GM18951 (cell line): ENCODE data around the gene DNAJB8.

Source experiments
- POLR2A ChIP-seq: IDR thresholded peaks from 4 replicates; pipeline ENCODE4 v1.6.1; 2011; ENCODE audit warnings: mild to moderate bottlenecking; ENCODE audit not compliant: insufficient read length, insufficient read depth; ENCODE audit errors: extremely low read depth
- in situ Hi-C: fragments of 300-500 bp; cut with MboI; formaldehyde crosslinking; loops from one replicate; pipeline ENCODE4 v1.12.0; 2022; ENCODE audit warnings: low sequenced_read_pairs, mixed read lengths, inconsistent platforms; ENCODE audit not compliant: unreplicated experiment

DNAJB8 gene

DNA sequence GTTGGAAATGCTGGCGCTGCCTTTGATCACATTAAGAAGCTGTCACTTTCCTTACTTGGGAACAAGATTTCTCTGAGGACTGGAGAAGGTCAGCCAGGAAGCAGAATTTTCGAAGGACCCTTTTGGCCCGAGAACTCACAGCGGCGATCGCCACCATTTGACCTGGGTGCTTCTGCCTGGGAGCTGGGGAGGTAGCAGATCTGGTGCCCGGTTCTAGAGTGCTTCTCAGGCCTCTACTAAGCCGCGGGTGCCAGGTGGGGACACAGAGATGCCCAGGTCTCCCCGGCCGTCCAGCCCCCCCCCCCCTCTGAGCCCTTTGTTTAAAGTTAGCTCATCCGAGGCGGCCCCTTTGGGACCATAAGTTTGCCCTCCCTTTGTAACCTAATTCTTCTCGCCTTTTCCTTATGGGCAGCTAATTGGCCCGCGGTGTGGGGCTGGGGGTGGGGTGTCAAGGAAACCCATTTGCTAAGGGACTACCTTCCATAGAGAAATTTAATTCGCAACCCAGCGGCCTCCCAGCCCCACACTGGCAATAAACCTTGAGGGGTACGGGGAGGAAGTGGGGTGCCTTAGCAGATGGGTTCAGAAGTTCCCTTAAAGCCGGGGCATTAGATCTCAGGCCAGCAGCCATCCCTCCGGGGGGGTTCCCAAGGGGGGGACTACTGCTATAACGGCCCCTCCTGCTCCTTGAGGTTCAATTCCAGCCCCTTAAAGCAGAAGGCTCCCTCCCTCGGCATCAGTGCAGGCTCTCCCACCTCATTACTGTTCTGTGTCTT, 24.4 kb upstream of the DNAJB8 start:
- no peak for TF ChIP-seq POLR2A
- in situ Hi-C loops, result loop anchor here (10.0 kb wide), 1 partner anchor 56 kb away; no protein-coding TSS in a partner anchor

GRCh38 chr3:128490650-128490914, 23.9 kb upstream of the DNAJB8 start:
- in situ Hi-C loops, result loop anchor here (10.0 kb wide), 1 partner anchor 56 kb away; no protein-coding TSS in a partner anchor
- no peak for TF ChIP-seq POLR2A

DNA sequence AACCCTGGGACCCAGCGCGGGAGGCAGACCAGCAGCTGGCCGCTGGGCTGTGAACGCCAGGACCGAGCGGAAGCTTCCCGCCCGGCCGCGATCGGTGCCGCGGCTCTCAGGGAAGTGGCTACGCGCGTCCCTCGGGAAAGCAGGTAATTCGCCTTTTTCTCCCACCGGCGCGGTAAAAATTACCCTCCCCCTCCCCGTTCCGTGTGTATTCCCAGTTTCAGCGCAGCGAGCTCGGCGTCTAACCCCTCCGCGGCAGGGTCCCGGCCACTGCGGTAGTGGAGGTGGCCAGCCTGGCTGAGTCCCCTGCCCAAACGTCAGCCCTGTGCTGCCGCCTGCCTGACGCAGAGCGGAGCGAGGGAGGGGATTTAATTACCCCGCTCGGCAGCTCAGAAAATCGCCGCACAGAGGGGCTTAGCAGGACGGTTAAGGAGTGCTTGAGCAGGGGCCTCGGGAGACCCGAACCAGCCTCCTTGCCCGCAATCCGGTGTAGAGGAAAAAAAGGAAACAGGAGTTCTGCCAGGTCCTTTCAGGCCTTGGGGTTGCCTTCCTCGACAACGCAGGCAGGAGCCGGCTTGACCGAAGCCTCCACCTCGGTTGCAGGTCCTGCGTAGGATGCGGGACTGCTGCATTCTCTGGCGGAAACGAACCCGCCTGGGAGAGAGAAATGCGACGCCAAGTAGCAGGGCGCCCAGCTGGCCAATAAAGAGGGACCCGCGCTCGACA, 23.4 kb upstream of the DNAJB8 start:
- TF ChIP-seq POLR2A, result no peak
- in situ Hi-C loops, result loop anchor here (10.0 kb wide), 1 partner anchor 55 kb away; no protein-coding TSS in a partner anchor

DNA sequence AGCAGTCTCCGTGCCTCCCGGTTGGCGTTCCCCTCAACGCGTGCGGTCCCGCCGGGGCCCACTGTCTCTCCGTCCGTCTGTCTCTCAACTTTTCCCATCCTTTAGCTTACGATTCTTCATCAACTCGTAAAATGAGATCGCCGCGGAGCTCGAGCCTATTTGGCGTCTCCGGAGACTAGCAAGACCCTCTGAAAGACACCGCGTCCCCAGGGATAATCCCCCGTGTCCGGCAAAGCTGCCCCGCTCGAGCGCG, 22.9 kb upstream of the DNAJB8 start:
- TF ChIP-seq POLR2A, result no peak
- in situ Hi-C loops, result no loop called here

DNA sequence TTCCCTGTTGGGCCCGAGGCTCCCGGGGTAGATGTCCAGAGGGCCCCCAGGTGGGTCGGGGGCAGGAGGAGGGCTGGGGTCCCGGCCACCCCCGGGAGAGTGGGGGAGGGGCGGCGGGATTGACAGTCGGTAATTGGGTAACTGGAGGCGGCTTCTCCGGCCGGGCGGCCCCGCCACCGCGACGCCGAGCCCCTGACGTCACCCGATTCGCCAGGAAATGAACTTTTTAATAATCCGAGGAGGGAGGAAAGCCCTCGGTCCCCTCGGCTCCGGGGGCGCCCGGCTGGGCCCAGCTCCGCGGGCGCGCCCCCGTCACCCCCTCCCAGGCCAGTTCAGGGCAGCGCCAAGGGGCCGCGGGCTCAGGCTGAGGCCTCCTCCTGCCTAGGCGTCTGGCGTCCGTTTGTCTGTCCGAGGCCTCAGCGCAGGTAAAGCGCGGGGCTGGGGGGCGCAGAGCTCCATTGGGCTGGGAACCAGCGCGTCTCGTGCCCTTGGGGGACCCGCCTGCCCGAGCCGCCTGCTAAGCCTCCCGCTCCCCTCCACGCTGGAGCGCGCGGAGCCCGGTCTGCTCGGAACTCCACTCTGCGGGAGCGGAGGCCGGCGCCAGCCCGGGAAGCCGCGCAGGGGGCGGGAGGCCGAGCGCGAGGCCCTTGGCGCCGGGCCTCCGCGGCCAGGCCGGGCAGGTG, 22.4 kb upstream of the DNAJB8 start:
- TF ChIP-seq POLR2A, result no peak
- in situ Hi-C loops, result no loop called here

GRCh38 chr3:128488636-128488990, 21.9 kb upstream of the DNAJB8 start:
- in situ Hi-C loops, result no loop called here

GRCh38 chr3:128487813-128488635, 21.3 kb upstream of the DNAJB8 start:
- TF ChIP-seq POLR2A, result no peak
- in situ Hi-C loops, result no loop called here

More at GRCh38 chr3:128488636-128488990, 21.9 kb upstream of the DNAJB8 start:
- TF ChIP-seq POLR2A, result no peak

GRCh38 chr3:128487538-128487812, 20.8 kb upstream of the DNAJB8 start:
- TF ChIP-seq POLR2A, result no peak
- in situ Hi-C loops, result no loop called here

DNA sequence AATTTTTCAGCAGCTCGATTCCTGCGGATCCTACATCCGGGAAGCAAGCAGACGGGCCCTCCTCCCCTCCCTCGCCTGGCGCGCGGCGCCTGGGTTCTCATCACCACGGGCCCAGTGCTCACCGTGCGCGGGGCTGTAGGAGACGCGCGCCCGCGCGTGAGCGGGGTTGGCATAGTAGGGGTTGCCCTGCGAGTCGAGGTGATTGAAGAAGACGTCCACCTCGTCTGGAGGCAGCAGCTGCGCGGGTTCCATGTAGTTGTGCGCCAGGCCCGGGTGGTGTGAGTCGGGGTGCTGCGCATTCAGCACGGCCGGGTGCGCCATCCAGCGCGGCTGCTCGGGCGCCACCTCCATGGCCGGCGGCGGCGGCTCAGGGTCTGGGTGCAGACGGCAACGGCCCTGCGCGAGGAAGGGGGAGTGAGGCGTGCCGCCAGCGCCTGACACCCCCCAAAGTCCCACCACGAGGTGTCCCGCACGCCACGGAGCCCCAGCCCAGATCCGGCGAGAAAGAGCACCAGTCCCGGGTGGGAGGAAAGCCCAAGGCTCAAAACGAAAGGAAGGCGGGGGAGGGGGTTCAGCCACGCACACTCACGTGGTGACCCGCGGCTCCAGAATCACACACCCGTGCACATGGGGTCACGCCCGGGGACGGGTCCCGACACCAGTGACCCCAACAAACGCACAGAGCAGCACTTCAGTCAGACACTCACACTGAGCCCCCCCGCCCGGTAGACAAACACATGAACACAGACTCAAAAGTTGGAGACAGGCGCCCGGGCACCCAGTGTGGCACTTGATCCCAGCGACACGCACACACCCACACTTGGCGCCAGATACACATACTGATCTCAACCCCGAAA, 20.2 kb upstream of the DNAJB8 start:
- no peak for TF ChIP-seq POLR2A
- in situ Hi-C loops, result no loop called here

DNA sequence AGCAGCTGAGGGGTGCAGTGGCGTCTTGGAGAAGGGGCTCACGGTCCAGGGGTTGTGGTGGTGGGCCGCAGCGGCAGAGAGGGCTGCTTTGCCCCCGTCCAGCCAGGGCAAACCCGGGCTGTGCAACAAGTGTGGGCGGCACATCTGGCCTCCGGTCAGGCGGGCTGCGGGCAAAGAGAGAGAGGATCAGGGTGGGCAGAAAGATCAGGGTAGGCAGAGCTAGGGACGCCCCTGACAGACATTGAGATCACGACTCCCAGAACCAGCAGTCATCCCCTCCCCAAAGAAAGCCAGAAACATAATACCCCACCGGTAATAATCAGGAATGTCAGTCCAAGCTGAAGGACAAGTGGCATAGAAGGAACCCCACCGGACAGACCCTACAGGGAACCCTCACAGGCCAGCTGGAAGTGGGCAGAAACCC, 19.5 kb upstream of the DNAJB8 start:
- TF ChIP-seq POLR2A, result no peak
- in situ Hi-C loops, result no loop called here

DNA sequence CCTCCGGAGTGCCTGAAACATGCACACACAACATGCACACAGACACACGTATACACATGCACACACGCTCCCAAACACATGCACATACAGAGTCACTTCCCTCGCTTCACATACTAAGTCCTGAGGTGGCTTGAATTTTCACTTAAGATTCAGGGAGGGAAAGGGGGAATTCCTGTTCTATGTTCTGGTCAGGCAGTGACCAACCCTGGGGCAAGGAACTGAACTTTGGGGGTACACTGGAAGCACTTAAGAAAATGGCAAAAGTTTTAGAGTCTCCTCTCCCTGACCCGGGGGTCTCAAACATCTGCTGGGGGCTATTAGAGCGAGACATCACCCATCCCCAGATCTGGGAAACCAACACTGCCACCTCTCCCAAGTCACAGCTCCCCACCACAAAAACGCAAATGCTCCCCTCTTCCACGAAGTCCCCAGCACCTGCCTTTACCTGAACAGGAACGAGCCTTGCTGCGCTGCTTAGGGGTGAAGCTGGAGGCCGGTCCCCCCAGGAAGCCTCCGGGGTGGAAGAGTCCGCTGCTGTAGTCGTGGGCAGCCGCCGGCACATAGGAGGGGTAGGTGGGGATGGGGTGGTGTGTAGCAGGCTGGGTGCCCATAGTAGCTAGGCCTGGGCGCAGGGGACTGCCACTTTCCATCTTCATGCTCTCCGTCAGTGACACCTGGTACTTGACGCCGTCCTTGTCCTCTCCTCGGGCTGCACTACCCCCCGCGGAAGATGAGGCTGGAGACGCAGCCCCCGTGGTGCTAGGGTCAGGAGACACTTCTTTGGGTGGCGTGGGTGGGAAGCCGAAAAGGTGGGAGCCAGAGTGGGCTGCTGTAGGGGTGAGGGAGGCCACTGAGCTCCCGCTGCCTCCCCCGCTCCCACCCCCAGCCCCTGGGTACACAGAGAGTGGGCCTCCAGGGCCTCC, 18.9 kb upstream of the DNAJB8 start:
- TF ChIP-seq POLR2A, result no peak
- in situ Hi-C loops, result no loop called here
